Measurements from ENCODE around the gene C2CD4A. TPM values are rescaled to one million over a fixed set of nuclear protein-coding genes. Genes with fewer than 3 reads are reported as not detected.

Gene C2CD4A
- polyA plus RNA-seq, 1 of the 3 experiments (the other 2 are of a cell fraction): not detected

DNA sequence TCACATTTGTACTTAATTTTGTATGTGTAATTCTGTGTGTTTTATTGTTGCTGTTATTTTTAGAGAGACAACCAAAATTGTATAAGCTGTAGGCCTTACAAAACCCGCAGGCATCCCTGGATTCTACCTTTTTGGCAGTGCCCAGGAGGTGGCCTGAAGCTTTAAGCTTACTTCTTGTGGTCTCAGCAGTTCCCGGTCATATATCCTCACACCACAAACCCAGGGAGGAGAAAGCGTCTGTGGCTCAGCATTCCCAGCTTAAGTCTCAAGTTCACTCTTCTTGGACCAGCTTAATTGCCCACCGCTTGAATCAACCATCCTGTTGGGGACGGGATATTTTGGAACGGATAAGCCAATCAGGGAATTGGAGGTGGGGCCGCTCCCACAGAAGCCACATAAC, 36.7 kb downstream of the C2CD4A start:
- ChIA-PET POLR2A (no interaction called here), CTCF (interaction anchor here (0.8 to 1.9 kb wide), 4 partner anchors 8 to 231 kb away, joined by 3 to 5 read pairs (median 4); no protein-coding TSS in a partner anchor)
- 86% methylated on average over 7 of the region's 7 CpGs for WGBS (ENCODE audit: low lambda C conversion rate)
- Histone ChIP-seq H3K9me2 (no peaks in the 10 kb centered on the region), H2AFZ (ENCODE audit: low read depth) (no peak overlapping the region), H3K9me3 (no peaks in the 10 kb centered on the region), H3K4me3 (ENCODE audit: low read depth in 2 of 2, low read length in 1 of 2) (no peak overlapping the region), H3K27ac (ENCODE audit: low read depth in 2 of 2, low read length in 1 of 2) (no peak overlapping the region), H3K9ac (no peak overlapping the region), H4K20me1 (ENCODE audit: insufficient read depth) (no peaks in the 10 kb centered on the region), H3K36me3 (replicated peaks in 1 of 2; ENCODE audit: control insufficient read depth in 1 of 2, insufficient read depth in 2 of 2, low read length in 1 of 2) (no peaks in the 10 kb centered on the region), H3K4me1 (ENCODE audit: control insufficient read depth in 1 of 2, insufficient read depth in 2 of 2, low read depth in 1 of 2, low read length in 1 of 2) (peaks cover 6% of the 10 kb centered on the region in 2 experiments; a peak in 3 of 4 replicates), H3K27me3 (ENCODE audit: insufficient read depth) (no peaks in the 10 kb centered on the region), H3K4me2 (no peak overlapping the region), H3K79me2 (ENCODE audit: insufficient read depth) (no peaks in the 10 kb centered on the region), H3F3A (replicated peaks; ENCODE audit: insufficient read depth) (peaks cover 3% of the 10 kb centered on the region)
- no peak for DNase-seq
- TF ChIP-seq EP300 (IDR thresholded peaks at IDR 0.05; ENCODE audit: borderline replicate concordance in 1 of 2, low read depth in 1 of 2, low read length in 1 of 2) (no peak), TEAD4 (IDR thresholded peaks at IDR 0.05; ENCODE audit: borderline replicate concordance, insufficient read depth) (no peak), FOSL2 (IDR thresholded peaks at IDR 0.05; ENCODE audit: borderline replicate concordance, low read depth) (no peak), MXI1 (IDR thresholded peaks at IDR 0.05; ENCODE audit: low read depth, low read length) (no peak), FOXJ3 (CRISPR knock-in tag; IDR thresholded peaks at IDR 0.05) (no peak), TCF12 (IDR thresholded peaks at IDR 0.05) (no peak), EZH2phosphoT487 (IDR thresholded peaks at IDR 0.05; ENCODE audit: borderline replicate concordance, low read depth) (no peak), NRF1 (IDR thresholded peaks at IDR 0.05; ENCODE audit: low read depth, low read length) (no peak)
- TF ChIP-seq, protein P1, sequence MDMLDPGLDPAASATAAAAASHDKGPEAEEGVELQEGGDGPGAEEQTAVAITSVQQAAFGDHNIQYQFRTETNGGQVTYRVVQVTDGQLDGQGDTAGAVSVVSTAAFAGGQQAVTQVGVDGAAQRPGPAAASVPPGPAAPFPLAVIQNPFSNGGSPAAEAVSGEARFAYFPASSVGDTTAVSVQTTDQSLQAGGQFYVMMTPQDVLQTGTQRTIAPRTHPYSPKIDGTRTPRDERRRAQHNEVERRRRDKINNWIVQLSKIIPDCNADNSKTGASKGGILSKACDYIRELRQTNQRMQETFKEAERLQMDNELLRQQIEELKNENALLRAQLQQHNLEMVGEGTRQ (IDR thresholded peaks at IDR 0.05; ENCODE audit: borderline replicate concordance, low read depth, low read length): no peak

- Histone ChIP-seq H4K20me1 (ENCODE audit: insufficient read depth) (no peaks in the 10 kb centered on the region), H3K79me2 (ENCODE audit: insufficient read depth) (no peaks in the 10 kb centered on the region), H3K9me2 (no peaks in the 10 kb centered on the region), H3K4me2 (no peak overlapping the region), H3K36me3 (replicated peaks in 1 of 2; ENCODE audit: control insufficient read depth in 1 of 2, insufficient read depth in 2 of 2, low read length in 1 of 2) (no peaks in the 10 kb centered on the region), H3F3A (replicated peaks; ENCODE audit: insufficient read depth) (peaks cover 5% of the 10 kb centered on the region), H3K27me3 (ENCODE audit: insufficient read depth) (no peaks in the 10 kb centered on the region), H2AFZ (ENCODE audit: low read depth) (no peak overlapping the region), H3K4me1 (ENCODE audit: control insufficient read depth in 1 of 2, insufficient read depth in 2 of 2, low read depth in 1 of 2, low read length in 1 of 2) (peaks cover 6 to 14% of the 10 kb centered on the region in 2 experiments; a peak in 3 of 4 replicates), H3K9ac (no peak overlapping the region), H3K9me3 (no peaks in the 10 kb centered on the region), H3K27ac (ENCODE audit: low read depth in 2 of 2, low read length in 1 of 2) (no peak overlapping the region), H3K4me3 (ENCODE audit: low read depth in 2 of 2, low read length in 1 of 2) (no peak overlapping the region)
- CTCF ChIA-PET: interaction anchor here (0.8 to 1.9 kb wide), 3 partner anchors 9 to 232 kb away, joined by 3 to 5 read pairs (median 3); no protein-coding TSS in a partner anchor
- TF ChIP-seq POLR2AphosphoS5 (IDR thresholded peaks at IDR 0.05; ENCODE audit: low read depth, low read length) (no peak), TEAD4 (IDR thresholded peaks at IDR 0.05; ENCODE audit: borderline replicate concordance, insufficient read depth) (no peak), RAD21 (IDR thresholded peaks at IDR 0.05; ENCODE audit: low read length) (no peak), MAX (IDR thresholded peaks at IDR 0.05; ENCODE audit: low read depth) (no peak), RCOR1 (IDR thresholded peaks at IDR 0.05; ENCODE audit: low read length) (no peak), FOXM1 (IDR thresholded peaks at IDR 0.05; ENCODE audit: low read depth) (no peak), RXRA (IDR thresholded peaks at IDR 0.05; ENCODE audit: borderline replicate concordance, low read depth) (no peak), TAF1 (IDR thresholded peaks at IDR 0.05; ENCODE audit: borderline replicate concordance, low read depth, low read length) (no peak)
- TF ChIP-seq, protein P1 (IDR thresholded peaks at IDR 0.05; ENCODE audit: borderline replicate concordance, low read depth, low read length): no peak
- TF ChIP-seq, protein P2, sequence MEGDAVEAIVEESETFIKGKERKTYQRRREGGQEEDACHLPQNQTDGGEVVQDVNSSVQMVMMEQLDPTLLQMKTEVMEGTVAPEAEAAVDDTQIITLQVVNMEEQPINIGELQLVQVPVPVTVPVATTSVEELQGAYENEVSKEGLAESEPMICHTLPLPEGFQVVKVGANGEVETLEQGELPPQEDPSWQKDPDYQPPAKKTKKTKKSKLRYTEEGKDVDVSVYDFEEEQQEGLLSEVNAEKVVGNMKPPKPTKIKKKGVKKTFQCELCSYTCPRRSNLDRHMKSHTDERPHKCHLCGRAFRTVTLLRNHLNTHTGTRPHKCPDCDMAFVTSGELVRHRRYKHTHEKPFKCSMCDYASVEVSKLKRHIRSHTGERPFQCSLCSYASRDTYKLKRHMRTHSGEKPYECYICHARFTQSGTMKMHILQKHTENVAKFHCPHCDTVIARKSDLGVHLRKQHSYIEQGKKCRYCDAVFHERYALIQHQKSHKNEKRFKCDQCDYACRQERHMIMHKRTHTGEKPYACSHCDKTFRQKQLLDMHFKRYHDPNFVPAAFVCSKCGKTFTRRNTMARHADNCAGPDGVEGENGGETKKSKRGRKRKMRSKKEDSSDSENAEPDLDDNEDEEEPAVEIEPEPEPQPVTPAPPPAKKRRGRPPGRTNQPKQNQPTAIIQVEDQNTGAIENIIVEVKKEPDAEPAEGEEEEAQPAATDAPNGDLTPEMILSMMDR (IDR thresholded peaks at IDR 0.05): no peak
- no peak for DNase-seq
- 72% methylated on average over 3 of the region's 3 CpGs for WGBS (ENCODE audit: low lambda C conversion rate)
- POLR2A ChIA-PET: no interaction called here
Measured at GRCh38 chr15:62104401-62104800, 37.6 kb downstream of the C2CD4A start.

Data from SK-N-SH (cell line).